C4-2B (cell line): ENCODE data around the gene MUCL1.

Experiments used
- H3K27ac ChIP-seq: fragments of 450-650 bp; 2 replicates; pipeline ENCODE4 v1.5.1; 2017
- ZFX ChIP-seq: fragments of 450-650 bp; IDR thresholded peaks from 2 replicates; pipeline ENCODE4 v1.6.1; 2017
- TF ChIP-seq, protein P1 (sequence below): fragments of 450-650 bp; conservative IDR thresholded peaks from 2 replicates; pipeline ENCODE4 v1.5.1; 2017; ENCODE audit warnings: mild to moderate bottlenecking

The MUCL1 gene

DNA sequence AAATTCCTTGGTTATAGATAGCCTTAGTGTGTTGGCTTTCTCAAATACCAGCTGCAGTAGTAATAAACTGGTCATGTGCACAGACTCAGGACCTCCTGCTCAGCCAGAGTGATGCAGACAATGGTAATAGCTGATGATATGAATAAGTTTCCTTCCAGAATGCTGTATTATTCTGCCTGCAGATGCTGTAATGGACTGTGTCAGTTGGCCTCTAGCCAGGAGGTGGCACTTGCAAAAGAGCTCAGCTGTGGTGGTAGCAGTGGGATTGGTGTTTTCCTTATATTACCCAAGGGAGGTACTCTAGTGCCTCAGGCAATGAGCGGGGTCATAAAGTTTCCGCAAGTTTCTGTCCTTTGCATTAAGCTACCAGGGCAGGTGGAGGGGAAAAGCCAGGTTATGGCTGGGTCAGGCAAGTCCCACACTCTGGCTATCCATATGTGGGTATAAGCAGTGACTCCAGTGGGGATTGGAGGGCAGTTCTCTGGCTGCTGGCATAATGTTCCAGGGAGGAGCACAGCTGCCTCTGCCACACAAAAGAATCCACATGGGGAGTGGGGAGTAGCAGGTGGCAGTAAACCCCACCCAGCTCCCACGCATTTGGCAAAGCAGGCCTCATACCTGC is 14.0 kb upstream of the MUCL1 start:
- no peak overlapping the region for H3K27ac ChIP-seq
- no peak for TF ChIP-seq ZFX
- TF ChIP-seq, protein P1, sequence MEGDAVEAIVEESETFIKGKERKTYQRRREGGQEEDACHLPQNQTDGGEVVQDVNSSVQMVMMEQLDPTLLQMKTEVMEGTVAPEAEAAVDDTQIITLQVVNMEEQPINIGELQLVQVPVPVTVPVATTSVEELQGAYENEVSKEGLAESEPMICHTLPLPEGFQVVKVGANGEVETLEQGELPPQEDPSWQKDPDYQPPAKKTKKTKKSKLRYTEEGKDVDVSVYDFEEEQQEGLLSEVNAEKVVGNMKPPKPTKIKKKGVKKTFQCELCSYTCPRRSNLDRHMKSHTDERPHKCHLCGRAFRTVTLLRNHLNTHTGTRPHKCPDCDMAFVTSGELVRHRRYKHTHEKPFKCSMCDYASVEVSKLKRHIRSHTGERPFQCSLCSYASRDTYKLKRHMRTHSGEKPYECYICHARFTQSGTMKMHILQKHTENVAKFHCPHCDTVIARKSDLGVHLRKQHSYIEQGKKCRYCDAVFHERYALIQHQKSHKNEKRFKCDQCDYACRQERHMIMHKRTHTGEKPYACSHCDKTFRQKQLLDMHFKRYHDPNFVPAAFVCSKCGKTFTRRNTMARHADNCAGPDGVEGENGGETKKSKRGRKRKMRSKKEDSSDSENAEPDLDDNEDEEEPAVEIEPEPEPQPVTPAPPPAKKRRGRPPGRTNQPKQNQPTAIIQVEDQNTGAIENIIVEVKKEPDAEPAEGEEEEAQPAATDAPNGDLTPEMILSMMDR, result no peak

GRCh38 chr12:54857406-54857805 is 3.1 kb downstream of the MUCL1 start:
- TF ChIP-seq, protein P1, result no peak
- TF ChIP-seq ZFX, result no peak

GRCh38 chr12:54858562-54858961 is 4.2 kb downstream of the MUCL1 start:
- no peak for TF ChIP-seq ZFX
- TF ChIP-seq, protein P1, result no peak
- no peak overlapping the region for H3K27ac ChIP-seq

More at GRCh38 chr12:54857406-54857805, 3.1 kb downstream of the MUCL1 start:
- no peak overlapping the region for H3K27ac ChIP-seq

DNA sequence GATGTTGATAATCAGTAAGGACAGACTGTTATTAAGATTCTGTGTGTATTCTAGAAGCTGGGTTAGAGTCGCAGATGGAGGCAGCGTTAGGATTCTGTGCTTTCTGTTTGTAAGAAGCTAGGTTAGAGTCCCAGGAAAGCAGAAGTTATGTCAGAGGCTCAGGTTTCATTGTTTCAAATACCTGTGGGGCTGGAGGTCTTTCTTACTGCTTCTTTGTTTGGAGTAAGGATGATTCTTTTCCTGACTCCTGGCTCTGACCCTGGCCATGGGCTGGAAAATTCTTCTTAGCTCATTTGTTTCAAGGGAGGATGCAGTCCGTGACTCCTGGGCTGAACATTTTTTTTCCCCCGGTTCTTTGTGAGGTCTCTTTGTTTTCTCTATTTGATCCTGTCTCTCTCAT is 5.2 kb downstream of the MUCL1 start:
- TF ChIP-seq, protein P1, result no peak
- TF ChIP-seq ZFX, result no peak
- H3K27ac ChIP-seq, result no peak overlapping the region

GRCh38 chr12:54861927-54862326 is 7.6 kb downstream of the MUCL1 start:
- TF ChIP-seq ZFX, result no peak
- TF ChIP-seq, protein P1, result no peak
- no peak overlapping the region for H3K27ac ChIP-seq

DNA sequence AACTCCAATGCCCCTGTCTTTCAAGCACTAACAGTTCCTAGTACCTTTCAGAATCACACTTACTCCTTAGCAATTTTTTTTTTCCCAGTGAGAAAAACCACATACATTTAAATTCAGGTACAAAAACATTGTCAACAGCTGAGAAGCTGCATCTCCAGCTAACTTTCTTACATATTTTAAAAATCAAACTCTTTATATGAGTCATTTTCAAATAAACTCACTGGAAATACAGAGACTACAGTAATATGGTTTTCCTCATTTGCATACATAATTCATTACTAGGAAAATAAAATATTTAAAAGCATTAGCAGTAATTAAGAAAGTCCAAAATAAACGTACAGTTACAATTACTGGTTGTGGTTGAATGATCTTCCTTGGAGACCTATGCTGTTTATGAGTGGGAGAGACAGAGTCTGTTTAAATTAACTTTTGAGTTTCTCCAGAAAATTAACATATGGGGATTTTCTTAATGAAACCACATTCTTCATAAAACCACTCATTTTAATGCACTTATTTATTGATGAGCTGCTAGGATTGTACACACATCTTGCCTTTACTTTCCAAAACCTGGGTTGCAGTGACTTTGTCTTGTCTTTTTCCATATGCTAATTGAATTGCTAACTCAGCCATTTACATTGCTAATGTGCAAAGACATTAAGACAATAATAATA is 9.8 kb downstream of the MUCL1 start:
- no peak for TF ChIP-seq ZFX
- TF ChIP-seq, protein P1, result no peak
- H3K27ac ChIP-seq, result no peak overlapping the region

- TF ChIP-seq, protein P1, result no peak
- no peak for TF ChIP-seq ZFX
- no peak overlapping the region for H3K27ac ChIP-seq
Measured at GRCh38 chr12:54865683-54866324, 11.5 kb downstream of the MUCL1 start.
